Colonic mucosa (tissue), 4 donors: ENCODE data around the gene PRAMEF15. TPM values are rescaled to one million over a fixed set of nuclear protein-coding genes. Genes with fewer than 3 reads are reported as not detected.
"Not testable (repeated sequence)": the region's sequence is repeated elsewhere in the genome, so short reads cannot be mapped to it uniquely, and the experiment has no call there.

Experiments used
- DNase-seq: peaks from one replicate; pipeline ENCODE4 v3.0.0-alpha.2; 2020
- H3K27ac ChIP-seq: fragments of 200-600 bp; one replicate; pipeline ENCODE4 v1.8.0; 2021
- H3K27me3 ChIP-seq: fragments of 200-600 bp; one replicate; pipeline ENCODE4 v1.8.0; 2021
- H3K36me3 ChIP-seq: fragments of 200-600 bp; one replicate; pipeline ENCODE4 v1.8.0; 2021
- H3K4me1 ChIP-seq: fragments of 200-600 bp; one replicate; pipeline ENCODE4 v1.8.0; 2021; ENCODE audit warnings: mild to moderate bottlenecking
- H3K4me3 ChIP-seq: fragments of 200-600 bp; one replicate; pipeline ENCODE4 v1.8.0; 2021
- H3K9ac ChIP-seq, 2 donors: one replicate each; pipeline ENCODE4 v1.7.0; 2013; ENCODE audit warnings: control low read depth in 2 of 2, low read depth in 2 of 2, low read length in 2 of 2
- H3K9me3 ChIP-seq: fragments of 200-600 bp; one replicate; pipeline ENCODE4 v1.8.0; 2021
- intact Hi-C: fragments of 100-400 bp; cut with DNase I; formaldehyde crosslinking; loops from one replicate; pipeline ENCODE4 v1.14.1; 2022
- total RNA-seq, 2 donors: library from RNA; stranded (reverse); fragmentation: NEBNext Ultra II Directional in 1 of 2; extraction: Animal tissue kit (Norgen Biotek cat#: 25700) in 1 of 2; gene quantifications; one replicate each; pipeline ENCODE4 v1.2.1, GENCODE V29; 2021
- TF ChIP-seq, protein P1 (sequence below): fragments of 200-600 bp; IDR thresholded peaks from one replicate; pipeline ENCODE4 v1.8.0; 2022; ENCODE audit warnings: antibody characterized with exemption, mild to moderate bottlenecking
- donor health status: healthy.
- donor health status: DM: no; HTN: no; CAD: no.
- donor health status: DM: no; HTN: no; CAD: no.

Gene PRAMEF15
- total RNA-seq, 2 donors from 2014 or later, result not detected

DNA sequence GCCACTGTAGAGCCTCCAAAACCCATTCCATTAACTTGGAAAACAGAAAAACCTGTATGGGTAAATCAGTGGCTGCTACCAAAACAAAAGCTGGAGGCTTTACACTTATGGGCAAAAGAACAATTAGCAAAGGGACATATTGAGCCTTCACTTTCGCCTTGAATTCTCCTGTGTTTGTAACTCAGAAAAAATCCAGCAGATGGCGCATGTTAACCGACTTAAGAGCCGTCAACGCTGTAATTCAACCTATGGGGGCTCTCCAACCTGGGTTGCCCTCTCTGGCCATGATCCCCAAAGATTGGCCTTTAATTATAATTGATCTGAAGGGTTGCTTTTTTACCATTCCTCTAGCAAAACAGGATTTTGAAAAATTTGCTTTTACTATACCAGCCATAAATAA, 41.4 kb downstream of the PRAMEF15 start:
- TF ChIP-seq, protein P1, sequence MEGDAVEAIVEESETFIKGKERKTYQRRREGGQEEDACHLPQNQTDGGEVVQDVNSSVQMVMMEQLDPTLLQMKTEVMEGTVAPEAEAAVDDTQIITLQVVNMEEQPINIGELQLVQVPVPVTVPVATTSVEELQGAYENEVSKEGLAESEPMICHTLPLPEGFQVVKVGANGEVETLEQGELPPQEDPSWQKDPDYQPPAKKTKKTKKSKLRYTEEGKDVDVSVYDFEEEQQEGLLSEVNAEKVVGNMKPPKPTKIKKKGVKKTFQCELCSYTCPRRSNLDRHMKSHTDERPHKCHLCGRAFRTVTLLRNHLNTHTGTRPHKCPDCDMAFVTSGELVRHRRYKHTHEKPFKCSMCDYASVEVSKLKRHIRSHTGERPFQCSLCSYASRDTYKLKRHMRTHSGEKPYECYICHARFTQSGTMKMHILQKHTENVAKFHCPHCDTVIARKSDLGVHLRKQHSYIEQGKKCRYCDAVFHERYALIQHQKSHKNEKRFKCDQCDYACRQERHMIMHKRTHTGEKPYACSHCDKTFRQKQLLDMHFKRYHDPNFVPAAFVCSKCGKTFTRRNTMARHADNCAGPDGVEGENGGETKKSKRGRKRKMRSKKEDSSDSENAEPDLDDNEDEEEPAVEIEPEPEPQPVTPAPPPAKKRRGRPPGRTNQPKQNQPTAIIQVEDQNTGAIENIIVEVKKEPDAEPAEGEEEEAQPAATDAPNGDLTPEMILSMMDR, result peak; percentile 44
- H3K36me3 ChIP-seq, H3K27me3 ChIP-seq, H3K9me3 ChIP-seq, H3K4me3 ChIP-seq, H3K27ac ChIP-seq, intact Hi-C loops, H3K4me1 ChIP-seq, H3K9ac ChIP-seq: not testable (repeated sequence)
- peak; percentile 29 for DNase-seq

DNA sequence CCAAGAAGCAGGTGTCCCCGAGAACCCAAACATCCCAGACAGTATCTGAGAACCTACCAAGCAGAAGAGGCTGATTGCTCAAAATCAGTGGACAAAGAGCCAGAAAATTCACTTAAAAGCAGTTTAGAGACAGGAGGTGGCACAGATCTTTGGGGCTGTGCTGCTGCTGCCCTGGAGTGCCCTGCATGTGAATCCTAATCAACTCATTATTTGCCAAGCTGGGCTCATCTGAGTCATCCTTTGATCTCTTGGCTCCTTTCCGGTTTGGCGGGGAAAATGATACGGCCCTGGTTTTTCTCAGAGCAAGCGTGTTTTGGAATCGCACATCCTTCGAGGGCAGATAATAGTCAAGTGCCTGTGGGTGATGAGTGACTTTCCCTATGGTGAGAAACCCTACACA, 47.0 kb downstream of the PRAMEF15 start:
- intact Hi-C loops, H3K4me3 ChIP-seq, H3K4me1 ChIP-seq: not testable (repeated sequence)

GRCh38 chr1:13364928-13365327, 49.5 kb downstream of the PRAMEF15 start:
- H3K36me3 ChIP-seq, H3K9me3 ChIP-seq, H3K4me1 ChIP-seq, H3K9ac ChIP-seq, H3K27me3 ChIP-seq, H3K4me3 ChIP-seq, intact Hi-C loops, DNase-seq, H3K27ac ChIP-seq: not testable (repeated sequence)

More for the DNA sequence above, 47.0 kb downstream of the PRAMEF15 start:
- H3K9me3 ChIP-seq, H3K36me3 ChIP-seq, DNase-seq, H3K27me3 ChIP-seq, H3K9ac ChIP-seq, H3K27ac ChIP-seq: not testable (repeated sequence)

DNA sequence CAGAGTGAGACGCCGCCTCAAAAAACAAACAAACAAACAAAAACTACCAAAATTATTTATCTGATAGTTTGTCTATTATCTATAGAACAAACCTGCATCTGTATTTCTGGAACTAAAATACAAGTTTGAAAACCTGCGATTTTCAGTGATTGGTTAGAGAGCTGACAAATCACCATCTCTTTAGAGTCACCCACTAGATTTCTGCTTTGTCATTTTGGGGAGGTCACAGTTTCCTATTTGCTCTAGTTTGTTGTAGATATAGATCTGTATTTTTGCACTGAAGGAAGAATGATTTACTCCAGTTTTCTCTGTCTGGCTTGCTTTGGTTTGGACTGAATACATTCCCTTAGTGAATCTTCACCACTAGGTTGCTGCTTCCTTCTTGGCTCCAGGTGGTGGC, 51.2 kb downstream of the PRAMEF15 start:
- H3K4me3 ChIP-seq, H3K36me3 ChIP-seq, intact Hi-C loops, H3K27me3 ChIP-seq, H3K9me3 ChIP-seq, H3K4me1 ChIP-seq, DNase-seq, H3K27ac ChIP-seq, H3K9ac ChIP-seq: not testable (repeated sequence)

GRCh38 chr1:13368544-13368943, 53.2 kb downstream of the PRAMEF15 start:
- H3K9ac ChIP-seq, H3K9me3 ChIP-seq, H3K36me3 ChIP-seq, intact Hi-C loops, H3K27me3 ChIP-seq, H3K27ac ChIP-seq, H3K4me1 ChIP-seq, H3K4me3 ChIP-seq: not testable (repeated sequence)
- peak; percentile 24 for DNase-seq

Other genes starting within 250 kb of the PRAMEF15 start
- gene PRAMEF25, start 244.8 kb upstream of the PRAMEF15 start, total RNA-seq, result not detected
- gene HNRNPCL2, start 198.7 kb upstream of the PRAMEF15 start, total RNA-seq, result not detected
- gene PRAMEF26, start 159.6 kb upstream of the PRAMEF15 start, total RNA-seq, result not detected
- not detected for gene HNRNPCL4, start 149.9 kb upstream of the PRAMEF15 start, total RNA-seq
- not detected for gene PRAMEF9, start 143.7 kb upstream of the PRAMEF15 start, total RNA-seq
- gene PRAMEF13, start 114.2 kb upstream of the PRAMEF15 start, total RNA-seq, result not detected
- gene PRAMEF18, start 89.4 kb upstream of the PRAMEF15 start, total RNA-seq, result not detected
- gene PRAMEF5, start 61.4 kb upstream of the PRAMEF15 start, total RNA-seq, result not detected
- not detected for gene PRAMEF8, start 30.4 kb upstream of the PRAMEF15 start, total RNA-seq
- gene PRAMEF33, start 12.0 kb upstream of the PRAMEF15 start, total RNA-seq, result not detected
- not detected for gene PRAMEF14, start 31.6 kb downstream of the PRAMEF15 start, total RNA-seq
- gene PRAMEF19, start 56.4 kb downstream of the PRAMEF15 start, total RNA-seq, result not detected
- not detected for gene PRAMEF17, start 74.1 kb downstream of the PRAMEF15 start, total RNA-seq
- not detected for gene PRAMEF20, start 94.9 kb downstream of the PRAMEF15 start, total RNA-seq
- gene LRRC38, start 198.4 kb downstream of the PRAMEF15 start, total RNA-seq, result not detected